GM18520 (cell line): ENCODE data around the gene DCST2.

ENCODE experiments used
- ATAC-seq: cut with Tn5 transposase; IDR thresholded peaks from one replicate; pipeline ENCODE4 v1.9.1; 2021; ENCODE audit not compliant: unreplicated experiment

The DCST2 gene

DNA sequence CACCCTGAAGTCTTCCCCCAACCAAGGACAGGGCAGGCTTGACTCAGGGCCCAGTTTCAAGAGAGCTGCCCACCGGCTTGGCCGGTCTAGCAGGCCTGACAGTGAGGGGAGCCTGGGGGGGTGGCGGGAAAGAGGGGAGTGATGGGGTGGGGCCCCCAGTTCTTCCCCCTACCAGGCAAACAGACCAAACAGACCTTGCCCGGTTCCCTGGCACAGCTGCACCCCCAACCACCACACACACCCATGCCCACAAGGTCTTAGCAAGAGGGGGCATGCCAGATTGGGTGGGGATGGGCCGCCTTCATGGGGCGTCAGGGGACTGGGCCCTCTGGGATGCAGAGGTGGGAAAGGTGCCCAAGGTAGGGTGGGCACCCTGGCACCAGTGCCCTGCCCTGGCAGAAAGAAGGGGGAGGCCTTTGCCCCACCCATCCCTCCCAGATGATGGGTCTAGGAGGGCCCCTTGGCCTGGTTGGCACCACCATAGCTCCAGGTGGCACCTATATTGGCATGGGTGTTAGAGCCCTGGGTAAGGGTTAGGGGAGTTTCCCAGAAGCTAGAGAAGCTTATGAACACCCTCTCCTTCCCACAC is 22.1 kb downstream of the DCST2 start:
- no peak for ATAC-seq

DNA sequence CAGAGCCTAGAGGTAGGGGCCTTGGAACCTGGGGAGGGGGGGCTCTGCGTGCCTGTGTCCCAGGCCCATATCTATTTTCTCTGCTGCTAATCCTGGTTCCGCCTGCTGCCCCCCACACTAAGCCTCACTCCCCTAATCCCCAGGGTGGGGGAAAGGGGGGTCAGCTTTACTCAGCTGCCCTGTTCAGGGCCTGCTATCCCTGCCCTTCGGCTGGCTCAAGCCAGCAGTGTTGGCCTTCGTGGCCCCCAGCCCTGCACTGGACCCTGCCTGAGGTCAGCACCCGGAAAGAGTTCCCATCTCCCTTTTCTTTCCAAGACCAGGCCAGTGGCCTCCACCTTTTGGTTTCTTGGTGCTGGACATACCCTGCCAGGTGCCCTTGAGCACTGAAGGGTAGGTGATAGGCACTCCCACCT is 22.6 kb downstream of the DCST2 start:
- no peak for ATAC-seq

DNA sequence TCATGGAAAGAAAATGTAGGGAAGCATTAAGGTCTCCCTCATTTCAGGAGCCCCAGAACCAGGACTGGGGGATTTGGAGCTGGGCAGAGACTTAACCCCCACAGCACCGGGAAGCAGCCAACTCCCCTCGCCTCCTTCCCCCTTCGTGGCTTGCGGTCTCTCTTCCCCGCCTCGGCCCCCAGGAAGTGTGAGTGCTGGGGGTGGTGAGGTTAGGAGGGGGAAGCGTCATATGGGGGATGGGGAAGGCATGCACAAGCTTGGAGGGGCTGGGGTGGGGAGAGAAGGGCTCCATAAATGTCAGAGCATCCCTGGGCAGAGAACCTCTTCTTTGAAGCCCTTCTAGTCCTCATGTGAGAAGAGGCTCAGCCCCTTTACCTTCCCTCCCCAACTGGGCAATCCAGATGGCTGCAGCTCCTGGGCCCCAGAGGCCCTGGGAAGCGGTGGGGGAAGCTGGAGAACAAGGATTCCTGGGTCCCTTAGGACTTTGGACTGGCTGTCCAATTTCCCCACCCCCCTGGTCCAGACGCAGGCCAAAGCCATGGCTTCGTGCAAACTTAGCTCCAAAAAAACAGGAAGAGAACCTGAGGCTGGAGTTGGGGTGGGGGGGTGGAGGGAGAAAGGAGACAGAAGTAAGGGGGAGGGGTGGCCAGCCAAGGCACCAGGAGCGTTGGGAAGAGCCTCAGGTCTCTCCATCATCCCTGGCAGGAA is 23.2 kb downstream of the DCST2 start:
- ATAC-seq = no peak

DNA sequence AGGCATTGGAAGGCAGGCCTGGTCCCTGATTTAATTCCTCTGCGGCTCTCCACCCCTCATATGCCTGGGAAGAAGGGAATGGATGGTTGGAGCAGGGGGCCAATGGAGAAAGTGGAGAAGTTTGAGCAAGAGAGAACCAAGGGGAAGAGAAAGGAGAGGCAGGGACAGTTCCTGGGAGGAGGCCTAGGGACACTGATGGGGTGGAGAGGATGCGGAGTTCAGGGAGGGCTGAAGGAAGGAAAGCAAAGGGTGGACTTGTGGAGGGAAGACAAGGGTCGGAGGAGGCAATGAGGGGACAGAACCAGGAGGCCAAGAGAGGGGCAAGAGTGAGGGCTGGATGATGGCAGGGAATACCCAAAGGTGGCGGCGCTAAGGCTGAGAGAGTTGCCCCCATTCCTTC is 23.8 kb downstream of the DCST2 start:
- ATAC-seq = no peak

DNA sequence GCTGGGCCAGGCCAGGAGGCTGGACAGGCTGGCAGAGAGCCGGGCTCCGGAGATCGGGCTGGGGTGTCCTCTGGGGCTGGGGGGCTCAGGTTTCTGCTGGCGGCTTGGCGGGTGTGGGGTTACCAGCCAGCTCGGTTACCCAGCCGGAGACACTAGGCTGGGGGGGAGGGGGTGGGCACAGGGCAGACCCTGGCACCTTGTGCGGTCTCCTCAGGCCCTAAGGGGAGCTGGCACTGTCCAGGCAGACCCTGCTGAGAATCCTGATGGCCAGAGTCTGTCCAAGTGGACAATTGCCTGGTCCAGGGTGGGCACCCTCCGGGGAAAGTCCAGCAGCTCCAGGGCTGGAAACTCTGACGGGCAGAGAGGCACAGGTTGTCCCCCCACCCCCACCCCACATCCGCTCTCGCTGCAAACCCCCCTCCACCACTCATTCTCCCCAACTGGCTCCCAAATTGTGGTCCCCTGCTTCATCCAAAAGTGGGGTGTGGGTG is 24.3 kb downstream of the DCST2 start:
- no peak for ATAC-seq

DNA sequence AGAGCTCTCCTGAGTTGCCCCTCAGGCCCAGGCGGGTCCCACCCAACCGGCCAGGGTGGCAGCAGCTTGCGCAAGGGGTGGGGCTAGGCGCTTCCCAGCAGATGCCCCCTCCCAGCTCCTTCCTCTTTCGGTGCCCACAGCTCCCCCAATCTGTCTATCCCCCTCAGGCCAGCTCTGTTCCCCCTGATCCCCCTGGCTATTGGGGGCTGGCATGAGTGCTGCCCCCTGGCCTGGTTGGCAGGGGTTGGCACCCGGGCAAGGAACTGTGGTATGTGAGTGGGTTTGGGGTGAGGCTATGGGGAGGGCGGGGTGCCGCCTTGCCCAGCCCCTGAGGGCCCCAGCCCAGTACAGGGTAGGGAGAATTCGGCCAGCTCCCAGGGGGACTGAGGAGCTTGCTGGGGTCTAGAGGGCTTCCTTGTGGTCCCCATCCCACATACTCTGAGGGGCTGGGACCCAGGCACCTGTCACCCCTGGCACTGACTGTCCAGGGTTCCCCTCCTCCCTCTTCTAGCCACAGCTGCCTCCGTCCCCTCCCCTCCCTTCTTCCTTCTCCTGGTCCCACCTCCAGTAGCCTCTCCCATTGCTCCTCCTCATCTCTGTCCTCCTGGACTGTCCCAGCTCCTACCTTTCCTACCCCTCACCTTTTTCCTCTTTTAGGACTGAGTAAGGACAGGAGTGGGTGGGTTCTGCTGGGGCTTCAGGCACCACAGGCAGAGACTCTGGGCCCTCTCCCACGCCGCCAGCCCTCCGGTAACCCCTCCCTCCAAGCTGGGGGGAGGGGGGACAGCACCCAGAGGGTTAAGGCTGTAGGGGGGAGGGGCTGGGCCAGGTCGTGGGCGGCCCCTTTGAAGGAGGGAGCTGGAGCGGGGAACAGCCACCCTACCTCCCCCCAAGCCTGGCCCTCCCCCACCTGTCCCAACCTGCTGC is 25.3 kb downstream of the DCST2 start:
- ATAC-seq = no peak

DNA sequence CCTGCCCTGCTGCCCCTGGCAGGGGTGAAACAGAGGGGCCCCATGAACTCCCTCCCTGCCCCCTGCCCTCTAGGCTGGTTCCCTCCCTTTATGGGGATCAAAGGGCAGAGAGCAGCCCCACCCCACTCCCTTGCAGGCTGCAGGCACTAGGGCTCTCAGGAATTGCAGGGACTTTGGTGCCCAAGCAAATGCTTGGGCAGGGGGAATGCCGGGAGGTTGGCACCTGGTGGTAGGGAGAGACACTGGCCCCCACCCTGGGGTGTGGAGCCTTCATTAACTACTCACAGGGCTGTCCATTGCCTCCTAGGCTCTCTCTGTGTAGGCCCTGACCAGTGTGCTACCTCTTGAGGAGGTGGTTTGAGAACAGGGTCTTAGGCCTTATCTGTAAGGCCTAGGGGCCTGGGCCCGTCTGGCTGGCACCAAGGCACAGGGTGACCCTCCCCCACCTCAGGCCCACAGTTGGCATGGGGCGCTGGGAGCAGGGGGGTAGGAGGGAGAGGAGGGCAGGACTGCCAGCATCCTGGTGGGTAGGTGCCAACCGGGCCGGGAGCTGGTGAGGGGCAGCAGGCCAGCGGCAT is 26.2 kb downstream of the DCST2 start:
- ATAC-seq = no peak

DNA sequence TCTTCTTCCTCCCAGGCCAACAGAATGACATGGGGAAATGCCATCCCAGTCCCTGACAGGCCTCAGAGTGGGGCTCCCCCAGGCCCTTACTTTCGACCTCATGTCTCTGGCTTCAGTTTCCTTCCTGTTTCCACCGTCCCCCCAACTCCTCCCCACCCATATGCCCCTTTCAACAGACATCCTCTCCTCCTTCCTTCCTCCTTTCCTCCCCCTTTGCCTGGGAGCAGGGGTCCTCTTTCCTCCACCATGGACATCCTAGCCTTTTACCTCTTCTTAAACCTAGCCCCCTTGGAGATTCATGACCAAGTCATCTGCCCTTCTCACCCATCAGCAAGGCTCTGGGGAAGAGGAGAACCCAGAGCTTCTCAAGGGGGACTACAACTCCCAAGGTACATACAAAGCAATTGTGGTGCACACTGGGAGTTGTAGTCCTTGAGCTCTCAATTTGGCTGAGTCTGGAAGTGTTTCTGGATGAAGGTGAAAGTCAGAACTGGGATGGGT is 26.9 kb downstream of the DCST2 start:
- no peak for ATAC-seq

DNA sequence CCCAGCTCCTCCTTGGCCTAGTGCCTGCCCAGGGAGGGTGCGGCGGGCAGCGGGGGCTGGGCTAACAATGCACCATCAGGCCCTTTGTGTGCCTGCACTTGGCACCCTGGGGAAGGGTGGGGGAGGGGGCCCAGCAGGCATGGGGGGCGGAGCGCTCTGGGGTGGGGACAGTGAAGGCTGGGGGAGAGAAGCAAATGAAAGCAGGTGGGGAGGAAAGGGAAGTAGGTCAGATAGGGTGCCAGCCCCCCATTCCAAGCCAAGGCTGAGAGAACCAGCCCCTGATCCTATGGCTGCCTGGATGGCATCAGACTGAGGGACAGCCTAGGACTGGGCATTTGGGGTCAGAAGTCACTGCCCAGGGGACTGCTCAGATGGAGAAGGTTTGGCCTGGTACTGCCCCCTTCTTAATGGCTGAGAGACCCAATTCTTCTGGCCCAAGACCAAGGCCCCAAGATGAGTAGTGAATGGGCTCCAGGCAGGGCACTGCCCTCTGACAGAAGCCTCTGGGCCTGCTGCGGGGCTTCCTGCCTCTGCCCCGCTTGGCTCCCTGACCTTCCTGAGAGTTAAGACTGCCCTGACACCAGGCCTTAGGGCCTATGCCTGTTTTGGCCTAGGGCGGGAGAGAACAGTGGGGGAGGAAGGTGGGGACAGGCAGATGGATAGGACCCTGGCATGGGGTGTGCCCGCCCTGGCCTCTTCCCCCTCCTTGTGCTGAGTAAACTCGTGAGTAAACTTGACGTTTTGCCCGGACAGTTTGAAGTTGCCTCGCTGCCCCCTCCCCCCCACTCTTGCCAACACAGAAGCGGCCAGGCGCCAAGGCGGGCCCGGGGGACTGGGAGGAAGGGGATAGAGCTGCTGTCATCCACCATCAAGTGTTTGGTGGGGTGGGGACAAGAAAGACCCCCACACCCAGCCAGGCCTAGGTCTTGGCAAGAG is 28.2 kb downstream of the DCST2 start:
- ATAC-seq = no peak

DNA sequence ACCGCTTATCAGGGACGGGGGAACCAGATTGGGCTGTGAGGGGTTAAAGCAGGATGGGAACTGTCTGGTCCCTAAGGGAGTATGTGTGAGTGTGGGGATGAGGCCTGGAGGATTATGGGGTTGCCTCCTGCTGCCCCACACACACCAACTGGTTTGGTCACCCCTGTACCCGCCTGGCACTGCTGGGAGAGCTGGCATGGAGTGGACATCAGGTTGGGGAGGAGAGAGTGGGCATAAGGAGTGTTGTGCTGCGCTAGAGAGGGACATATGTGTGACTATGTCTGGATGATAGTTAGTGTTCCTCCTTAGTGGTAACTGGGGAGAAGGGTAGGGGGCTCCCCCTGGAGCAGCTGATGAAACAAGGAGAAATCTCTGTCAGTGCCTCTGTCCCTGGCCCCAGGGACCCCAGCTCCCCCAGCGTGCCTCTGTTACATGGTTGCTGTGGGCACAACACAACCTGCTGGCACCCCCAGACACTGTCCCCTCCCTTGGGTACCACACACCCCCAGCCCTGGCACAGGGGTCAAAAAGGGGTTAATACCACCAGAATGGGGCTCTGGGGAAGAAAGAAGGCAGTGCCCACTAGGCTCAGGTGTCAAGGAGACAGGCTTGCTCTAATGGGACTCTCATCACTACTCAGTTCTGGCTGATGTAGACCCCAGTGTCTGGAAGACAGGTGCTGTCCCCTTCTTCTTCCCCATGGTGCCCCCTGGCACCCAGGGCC is 29.1 kb downstream of the DCST2 start:
- ATAC-seq = no peak

DNA sequence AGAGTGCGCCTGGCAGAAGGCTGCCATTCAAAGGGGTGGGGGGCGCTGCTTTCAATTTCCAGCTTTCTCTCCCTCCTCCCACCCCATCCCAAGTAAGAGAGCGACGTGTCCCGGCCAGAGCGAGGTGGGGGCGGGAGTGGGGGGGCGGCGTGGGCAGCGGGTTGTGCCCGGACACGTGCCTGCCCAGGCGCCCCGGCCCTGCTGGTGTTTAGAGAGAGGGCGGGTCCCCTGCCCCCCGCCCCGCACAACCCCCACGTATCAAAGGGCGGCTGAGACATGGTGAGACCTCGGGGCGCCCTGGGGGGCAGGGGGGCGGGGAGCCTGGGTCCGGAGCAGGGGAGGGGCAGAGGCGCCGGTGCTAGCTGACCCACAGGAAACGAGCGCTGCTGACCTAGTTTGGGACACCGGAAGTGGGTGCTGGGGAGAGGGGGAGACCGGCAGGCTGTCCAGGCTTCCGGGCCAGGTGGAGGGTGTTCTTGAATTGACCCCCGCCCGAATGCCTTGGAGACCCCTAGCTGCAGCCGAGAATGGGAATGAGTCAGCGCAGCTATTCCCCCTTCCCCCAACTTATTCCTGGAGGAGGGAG is 29.7 kb downstream of the DCST2 start:
- no peak for ATAC-seq

DNA sequence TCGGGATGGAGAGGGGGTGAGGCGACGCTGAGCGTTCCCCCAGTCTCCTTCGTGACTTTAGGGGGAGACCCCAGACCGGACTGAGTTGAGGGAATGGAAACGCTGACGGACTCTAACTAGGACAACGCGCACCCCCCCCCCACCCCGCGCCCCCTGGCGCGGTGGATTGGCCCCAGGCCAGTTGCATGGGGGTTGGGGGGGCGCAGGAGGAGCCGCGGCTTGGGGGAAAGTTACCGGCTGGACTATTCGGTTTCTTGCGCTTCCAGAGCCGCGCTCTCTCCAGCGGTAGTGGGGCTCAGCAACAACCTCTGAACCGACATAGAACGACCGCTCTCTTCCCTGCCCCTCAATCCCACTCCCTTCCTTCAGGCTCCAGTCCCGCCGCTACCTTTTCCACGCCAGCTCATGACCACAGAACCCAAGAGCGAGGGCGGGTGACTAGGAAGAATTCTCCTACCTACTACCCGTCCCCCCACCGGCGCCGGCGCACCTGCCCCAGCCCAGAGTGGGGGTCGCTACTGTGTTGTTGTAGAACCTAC is 30.3 kb downstream of the DCST2 start:
- no peak for ATAC-seq

DNA sequence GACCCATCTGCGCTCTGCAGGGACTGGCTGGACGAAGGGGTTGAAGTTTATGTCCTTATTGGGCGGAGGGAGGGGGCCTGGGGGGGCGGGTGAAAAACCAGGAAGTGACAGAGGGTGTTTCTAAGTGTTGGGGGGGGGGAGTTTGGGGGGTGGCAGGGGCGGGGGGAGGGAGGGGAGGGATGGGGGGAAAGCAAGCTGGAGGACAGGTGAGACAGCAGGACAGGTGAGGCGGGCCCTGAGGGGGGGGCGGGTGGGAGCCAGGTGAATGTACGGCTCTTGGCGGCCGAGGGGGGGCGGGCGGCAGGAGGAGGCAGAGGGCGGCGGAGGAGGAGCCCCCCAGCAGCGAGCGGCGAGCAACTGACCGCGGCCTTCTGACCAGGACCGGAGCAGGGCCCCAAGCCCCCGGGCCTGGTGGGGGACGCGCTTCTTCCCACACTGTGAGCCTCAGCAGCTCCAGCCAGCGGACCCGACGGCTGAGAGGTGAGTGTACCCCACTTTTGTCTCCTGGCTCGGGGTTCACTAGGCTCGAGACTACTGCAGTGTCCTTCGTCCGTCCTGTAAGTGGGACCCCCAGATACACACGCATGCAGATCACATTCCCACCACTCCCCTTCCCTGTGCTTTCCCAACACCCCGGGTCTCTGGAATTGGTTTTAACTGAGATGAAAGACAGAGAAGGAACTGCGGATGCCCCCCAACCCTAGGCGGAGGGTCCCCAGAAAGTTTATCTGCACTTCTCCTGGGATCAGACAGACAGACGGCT is 30.9 kb downstream of the DCST2 start, which contains the start of gene ZBTB7B:
Gene ZBTB7B, plus strand, starts transcription at position 339 of the 763 bp plus-strand sequence. CDS start 11,859 bp downstream, outside the sequence.
- ATAC-seq = no peak

DNA sequence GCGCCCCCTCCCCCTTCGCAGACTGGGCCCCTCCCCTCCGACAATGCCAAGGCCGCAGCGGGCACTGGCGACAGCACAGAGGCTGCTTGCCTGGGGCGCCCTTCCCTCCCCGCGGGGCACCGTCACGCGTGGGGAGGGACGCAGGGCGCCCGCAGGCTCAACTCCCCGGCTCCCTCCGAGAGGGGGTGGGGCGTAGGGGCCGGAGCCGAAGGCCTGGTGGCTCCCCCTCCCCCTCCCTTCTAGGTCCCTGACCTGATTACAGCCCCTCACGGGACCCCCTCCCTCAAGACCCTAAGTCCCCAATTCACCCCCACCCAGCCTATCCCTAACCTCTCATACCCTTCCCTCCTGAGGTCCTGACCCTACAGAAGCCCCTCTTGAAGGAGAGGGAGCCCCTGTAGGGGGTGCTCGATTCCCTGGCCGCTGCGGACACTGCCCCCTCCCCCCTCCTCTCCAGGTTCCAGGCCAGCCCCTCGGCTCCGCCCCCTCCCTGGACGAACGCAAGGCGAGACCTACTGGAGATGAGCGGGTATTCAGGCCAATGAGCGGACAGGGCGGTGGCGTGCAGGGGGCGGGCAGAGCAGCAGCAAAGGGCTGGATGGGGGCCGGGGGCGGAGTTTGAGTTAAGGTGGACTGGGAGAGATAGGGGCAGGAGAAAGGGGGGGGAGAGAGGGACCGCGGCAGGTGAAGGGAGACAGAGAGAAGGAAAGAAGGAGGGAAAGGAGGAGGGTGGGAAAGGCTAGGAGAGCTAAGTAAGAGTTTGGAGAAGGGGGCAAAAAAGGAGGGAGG is 31.7 kb downstream of the DCST2 start:
- peak; percentile 62 for ATAC-seq

DNA sequence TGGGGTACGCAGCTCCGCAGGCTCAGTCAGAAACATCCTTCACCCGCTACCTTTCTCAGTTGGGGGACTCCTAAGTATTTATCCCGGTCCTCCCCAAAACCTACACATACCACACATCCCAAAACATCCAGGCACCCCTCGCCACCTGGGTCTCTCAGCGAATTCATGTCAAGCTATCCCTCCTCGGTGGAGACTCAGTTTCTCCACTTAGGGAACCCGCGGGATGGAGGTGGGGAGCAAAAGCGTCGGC is 32.2 kb downstream of the DCST2 start:
- no peak for ATAC-seq

DNA sequence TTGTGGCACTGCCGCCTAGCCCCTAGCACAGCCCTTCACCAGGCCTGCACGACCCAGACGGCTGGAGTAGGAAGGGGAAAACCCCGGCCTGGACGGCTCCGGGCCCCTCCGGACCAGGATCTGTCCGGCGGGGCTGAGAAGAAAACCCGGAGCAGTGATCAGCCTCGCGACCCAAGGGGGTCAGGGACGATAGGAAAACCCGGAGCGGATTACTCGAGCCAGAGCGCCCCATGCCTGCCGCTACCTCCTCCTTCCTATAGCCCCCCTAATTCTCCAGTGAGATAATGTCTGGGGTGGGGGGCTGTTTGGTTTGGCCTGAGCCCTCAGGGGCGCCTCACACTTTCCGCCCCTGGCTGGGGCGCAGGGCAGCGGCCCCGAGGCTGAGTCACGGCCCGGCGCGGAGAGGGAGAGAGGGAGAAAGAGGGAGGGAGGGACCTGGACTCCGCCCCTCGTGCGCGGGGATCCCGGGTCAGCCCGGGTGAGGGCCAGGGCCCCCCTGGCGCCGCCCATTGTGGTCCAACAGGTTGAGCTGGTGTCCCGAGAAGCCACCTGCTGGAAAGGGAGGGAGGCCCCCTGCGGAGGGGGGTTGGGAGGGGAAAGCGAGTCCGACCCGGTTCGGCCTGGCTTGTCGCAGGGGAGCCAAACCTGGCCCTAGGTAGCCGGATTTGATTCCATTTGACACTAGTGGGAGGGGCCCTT is 32.7 kb downstream of the DCST2 start:
- ATAC-seq = peak; percentile 30

DNA sequence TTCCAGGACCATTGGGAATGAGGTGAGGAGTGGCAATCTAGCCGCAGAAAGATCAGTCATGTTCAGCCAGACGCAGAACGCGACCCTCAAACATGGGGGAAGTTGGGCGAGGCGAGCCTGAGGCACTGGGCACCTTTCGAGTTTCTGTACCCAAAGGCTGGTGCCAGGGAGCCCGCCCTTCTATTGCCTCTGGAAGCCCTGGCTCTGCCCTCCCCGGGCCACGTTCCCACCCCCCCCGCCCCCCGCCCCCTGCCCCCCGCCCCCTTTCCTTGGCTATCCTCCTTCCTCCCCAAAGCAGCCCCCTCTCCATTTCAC is 33.2 kb downstream of the DCST2 start:
- no peak for ATAC-seq
